Esophagus muscularis mucosa (tissue), 4 donors: ENCODE data around the gene MAPKAP1. TPM values are rescaled to one million over a fixed set of nuclear protein-coding genes. Genes with fewer than 3 reads are reported as not detected.

Source experiments
- DNase-seq: peaks from one replicate; pipeline ENCODE4 v3.0.0-alpha.2; 2017; ENCODE audit errors: extremely low spot score
- H3K27ac ChIP-seq, 4 donors: fragments of 200-600 bp; sonication (generic); replicated peaks in 1 of 4; 1 replicate in 3 of 4; 2 replicates in 1 of 4; pipeline ENCODE4 v1.5.1; 2016 to 2019; ENCODE audit warnings: mild to moderate bottlenecking in 1 of 4
- H3K27me3 ChIP-seq, 4 donors: fragments of 200-600 bp; sonication (generic); one replicate each; pipeline versions ENCODE4 v1.5.1 to v1.6.0; 2016 to 2019
- H3K36me3 ChIP-seq, 4 donors: fragments of 200-600 bp; sonication (generic); one replicate each; pipeline ENCODE4 v1.5.1; 2016 to 2019
- H3K4me1 ChIP-seq, 4 donors: fragments of 200-600 bp; sonication (generic); one replicate each; pipeline ENCODE4 v1.5.1; 2016 to 2019
- H3K4me3 ChIP-seq, 4 donors: fragments of 200-600 bp; sonication (generic); 1 replicate in 2 of 4; 2 replicates in 2 of 4; pipeline ENCODE4 v1.5.1; 2016 to 2019; ENCODE audit warnings: mild to moderate bottlenecking in 4 of 4, moderate library complexity in 1 of 4
- H3K9me3 ChIP-seq, 4 donors: fragments of 200-600 bp; sonication (generic); 1 replicate in 3 of 4; 2 replicates in 1 of 4; pipeline ENCODE4 v1.5.1; 2016 to 2019
- CTCF ChIP-seq, 3 experiments: fragments of 200-600 bp in 2 of 3; fragments of 450-650 bp in 1 of 3; sonication (generic) in 2 of 3; IDR thresholded peaks; one replicate each; pipeline ENCODE4 v1.5.1; 2017 to 2019; ENCODE audit warnings: antibody characterized with exemption in 3 of 3, mild to moderate bottlenecking in 2 of 3, moderate library complexity in 1 of 3
- EP300 ChIP-seq: sonication (generic); formaldehyde crosslinking; IDR thresholded peaks from one replicate; pipeline ENCODE4 v1.6.1; 2017; ENCODE audit warnings: antibody characterized with exemption
- POLR2A ChIP-seq: fragments of 450-650 bp; IDR thresholded peaks from one replicate; pipeline ENCODE4 v1.6.1; 2017; ENCODE audit warnings: antibody characterized with exemption, moderate library complexity, mild to moderate bottlenecking, low read depth
- POLR2AphosphoS5 ChIP-seq, 2 donors: sonication (generic); formaldehyde crosslinking; IDR thresholded peaks; one replicate each; pipeline ENCODE4 v1.6.1; 2017; ENCODE audit warnings: antibody characterized with exemption in 2 of 2
- WGBS: methylation state at CpG from one replicate; pipeline ENCODE4 v1.1.5; 2018; 5-methylcytosine and 5-hydroxymethylcytosine counted together
- intact Hi-C: fragments of 100-400 bp; cut with DNase I; formaldehyde crosslinking; loops from one replicate; pipeline ENCODE4 v1.15.1; 2023
- small RNA-seq, 3 donors: library from RNA; depleted of rRNA; stranded (forward); fragments of <200 nt; gene quantifications; one replicate each; pipeline ENCODE3, GENCODE V24; 2016
- total RNA-seq, 4 donors: library from RNA; depleted of rRNA; stranded (reverse); fragments of >200 nt; gene quantifications; one replicate each; pipeline versions ENCODE4 v1.1.0 to v1.2.1, GENCODE V29; 2016

Gene MAPKAP1
- total RNA-seq, 4 donors from 2014 or later: 84.3 to 103 (median 93.4) TPM

- H3K4me1 ChIP-seq: no peaks in the 10 kb centered on the region
- H3K27ac ChIP-seq: no peak overlapping the region
- no peak overlapping the region for H3K4me3 ChIP-seq
- H3K36me3 ChIP-seq: no peaks in the 10 kb centered on the region
- no peaks in the 10 kb centered on the region for H3K27me3 ChIP-seq
- intact Hi-C loops: no loop called here
- WGBS: 91% methylated on average over 12 of the region's 14 CpGs
- DNase-seq: no peak
- H3K9me3 ChIP-seq: no peaks in the 10 kb centered on the region
- TF ChIP-seq POLR2AphosphoS5 (IDR thresholded peaks at IDR 0.05): no peak
- TF ChIP-seq EP300: no peak
- no peak for TF ChIP-seq POLR2A
- no peak for TF ChIP-seq CTCF (IDR thresholded peaks at IDR 0.05)
Measured at GRCh38 chr9:125387861-125388524, 319.0 kb downstream of the MAPKAP1 start.

Small RNA genes lying within 50 kb of the gene (small RNA-seq; reads per million reads assigned to genes)
- 0 reads per million in 3 donors for gene RF00017

Other genes with a start within 250 kb of the MAPKAP1 start
- 10 to 100 TPM; 50.1 to 82.4 (median 54.3) TPM for gene PBX3, start 40.2 kb upstream of the MAPKAP1 start, total RNA-seq